ENCODE results near the gene MRPL55.

Gene MRPL55

GRCh38 chr1:228148196-228148861 is 39.2 kb upstream of the MRPL55 start:
- TF ChIP-seq MAX (IDR thresholded peaks at IDR 0.05; ENCODE audit: low read depth, low read length) (no peak), POLR2A (IDR thresholded peaks at IDR 0.05; ENCODE audit: extremely low read depth, insufficient read length) (no peak), MYC (IDR thresholded peaks at IDR 0.05; ENCODE audit: low read depth, low read length) (no peak), CTCF (IDR thresholded peaks at IDR 0.05; ENCODE audit: low read depth, low read length) (no peak)
- DNase-seq (ENCODE audit: low read depth) = no peak

GRCh38 chr1:228147768-228148167 is 38.7 kb upstream of the MRPL55 start:
- no peak for TF ChIP-seq MYC (IDR thresholded peaks at IDR 0.05; ENCODE audit: low read depth, low read length)
- no peak for TF ChIP-seq MAX (IDR thresholded peaks at IDR 0.05; ENCODE audit: low read depth, low read length)
- no peak for TF ChIP-seq CTCF (IDR thresholded peaks at IDR 0.05; ENCODE audit: low read depth, low read length)
- TF ChIP-seq POLR2A (IDR thresholded peaks at IDR 0.05; ENCODE audit: extremely low read depth, insufficient read length) = no peak
- H3K4me3 ChIP-seq (ENCODE audit: low read depth, low read length) = no peak overlapping the region
- no peak for DNase-seq (ENCODE audit: low read depth)

More at GRCh38 chr1:228148196-228148861, 39.2 kb upstream of the MRPL55 start:
- H3K4me3 ChIP-seq (ENCODE audit: low read depth, low read length) = no peak overlapping the region

- DNase-seq (ENCODE audit: low read depth) = no peak
- TF ChIP-seq POLR2A (IDR thresholded peaks at IDR 0.05; ENCODE audit: extremely low read depth, insufficient read length) (no peak), MYC (IDR thresholded peaks at IDR 0.05; ENCODE audit: low read depth, low read length) (no peak), MAX (IDR thresholded peaks at IDR 0.05; ENCODE audit: low read depth, low read length) (no peak), CTCF (IDR thresholded peaks at IDR 0.05; ENCODE audit: low read depth, low read length) (no peak)
- no peak overlapping the region for H3K4me3 ChIP-seq (ENCODE audit: low read depth, low read length)
These were observed 38.1 kb upstream of the MRPL55 start for GRCh38 chr1:228147151-228147693.

- TF ChIP-seq MYC (IDR thresholded peaks at IDR 0.05; ENCODE audit: low read depth, low read length) (no peak), CTCF (IDR thresholded peaks at IDR 0.05; ENCODE audit: low read depth, low read length) (no peak), MAX (IDR thresholded peaks at IDR 0.05; ENCODE audit: low read depth, low read length) (no peak)
- no peak for DNase-seq (ENCODE audit: low read depth)
- H3K4me3 ChIP-seq (ENCODE audit: low read depth, low read length) = no peak overlapping the region
These were observed 37.5 kb upstream of the MRPL55 start for GRCh38 chr1:228146417-228147150.

GRCh38 chr1:228145463-228146416 is 36.6 kb upstream of the MRPL55 start:
- no peak for TF ChIP-seq POLR2A (IDR thresholded peaks at IDR 0.05; ENCODE audit: extremely low read depth, insufficient read length)
- TF ChIP-seq MAX (IDR thresholded peaks at IDR 0.05; ENCODE audit: low read depth, low read length) = no peak
- no peak for TF ChIP-seq MYC (IDR thresholded peaks at IDR 0.05; ENCODE audit: low read depth, low read length)
- no peak for TF ChIP-seq CTCF (IDR thresholded peaks at IDR 0.05; ENCODE audit: low read depth, low read length)
- no peak for DNase-seq (ENCODE audit: low read depth)
- H3K4me3 ChIP-seq (ENCODE audit: low read depth, low read length) = no peak overlapping the region
